NCI-H2171 treated with DMSO at 0.1 percent for 48 hours (cell line): ENCODE measurements around the gene RNF145.
"Not testable (repeated sequence)": the region's sequence is repeated elsewhere in the genome, so short reads cannot be mapped to it uniquely, and the experiment has no call there.

Experiments
- DNase-seq: peaks from one replicate; lab custom pipeline; 2025; lab: John Stamatoyannopoulos, UW

RNF145 gene

GRCh38 chr5:159157552-159157951 lies 51.8 kb downstream of the RNF145 start:
- DNase-seq, result no peak

GRCh38 chr5:159156426-159157238 lies 52.7 kb downstream of the RNF145 start:
- DNase-seq, result peak; percentile 48

- DNase-seq, result no peak
Observed at GRCh38 chr5:159155960-159156359, 53.4 kb downstream of the RNF145 start.

GRCh38 chr5:159152876-159153275 lies 56.5 kb downstream of the RNF145 start:
- DNase-seq, result no peak

- peak; percentile 51 for DNase-seq
Observed at GRCh38 chr5:159149085-159149484, 60.3 kb downstream of the RNF145 start.

- no peak for DNase-seq
Observed at GRCh38 chr5:159147976-159148375, 61.4 kb downstream of the RNF145 start.

- DNase-seq, result no peak
Observed at GRCh38 chr5:159146839-159147238, 62.5 kb downstream of the RNF145 start.

- not testable (repeated sequence) for DNase-seq
Observed at GRCh38 chr5:159145160-159145559, 64.2 kb downstream of the RNF145 start.

- no peak for DNase-seq
Observed at GRCh38 chr5:159139802-159140201, 69.6 kb downstream of the RNF145 start.

- no peak for DNase-seq
Observed at GRCh38 chr5:159135896-159136531, 73.3 kb downstream of the RNF145 start.

GRCh38 chr5:159133041-159133741 lies 76.2 kb downstream of the RNF145 start:
- DNase-seq, result peak; percentile 37

- DNase-seq, result no peak
Observed at GRCh38 chr5:159132429-159133040, 76.8 kb downstream of the RNF145 start.

GRCh38 chr5:159131951-159132350 lies 77.4 kb downstream of the RNF145 start:
- DNase-seq, result no peak

- no peak for DNase-seq
Observed at GRCh38 chr5:159130871-159131270, 78.5 kb downstream of the RNF145 start.

GRCh38 chr5:159128070-159128541 lies 81.2 kb downstream of the RNF145 start:
- DNase-seq, result no peak

- no peak for DNase-seq
Observed at GRCh38 chr5:159123700-159124099, 85.7 kb downstream of the RNF145 start.

GRCh38 chr5:159123189-159123588 lies 86.2 kb downstream of the RNF145 start:
- DNase-seq, result no peak

- DNase-seq, result no peak
Observed at GRCh38 chr5:159121061-159121460, 88.3 kb downstream of the RNF145 start.

- DNase-seq, result no peak
Observed at GRCh38 chr5:159120446-159120845, 88.9 kb downstream of the RNF145 start.

GRCh38 chr5:159119842-159120241 lies 89.5 kb downstream of the RNF145 start:
- DNase-seq, result not testable (repeated sequence)

- not testable (repeated sequence) for DNase-seq
Observed at GRCh38 chr5:159118958-159119659, 90.2 kb downstream of the RNF145 start.

GRCh38 chr5:159113405-159113804 lies 95.9 kb downstream of the RNF145 start:
- no peak for DNase-seq
